ENCODE data around the gene TAF4. TPM values are rescaled to one million over a fixed set of nuclear protein-coding genes. Genes with fewer than 3 reads are reported as not detected.
A peak's percentile ranks its signal among the peaks of the same experiment; 100 is the strongest.

Gene TAF4
- total and polyA plus RNA-seq, 2 of the 13 experiments (the other 11 are each of a cell fraction or from before 2014, with no cell fraction given) = 5.9 to 12.0 TPM

DNA sequence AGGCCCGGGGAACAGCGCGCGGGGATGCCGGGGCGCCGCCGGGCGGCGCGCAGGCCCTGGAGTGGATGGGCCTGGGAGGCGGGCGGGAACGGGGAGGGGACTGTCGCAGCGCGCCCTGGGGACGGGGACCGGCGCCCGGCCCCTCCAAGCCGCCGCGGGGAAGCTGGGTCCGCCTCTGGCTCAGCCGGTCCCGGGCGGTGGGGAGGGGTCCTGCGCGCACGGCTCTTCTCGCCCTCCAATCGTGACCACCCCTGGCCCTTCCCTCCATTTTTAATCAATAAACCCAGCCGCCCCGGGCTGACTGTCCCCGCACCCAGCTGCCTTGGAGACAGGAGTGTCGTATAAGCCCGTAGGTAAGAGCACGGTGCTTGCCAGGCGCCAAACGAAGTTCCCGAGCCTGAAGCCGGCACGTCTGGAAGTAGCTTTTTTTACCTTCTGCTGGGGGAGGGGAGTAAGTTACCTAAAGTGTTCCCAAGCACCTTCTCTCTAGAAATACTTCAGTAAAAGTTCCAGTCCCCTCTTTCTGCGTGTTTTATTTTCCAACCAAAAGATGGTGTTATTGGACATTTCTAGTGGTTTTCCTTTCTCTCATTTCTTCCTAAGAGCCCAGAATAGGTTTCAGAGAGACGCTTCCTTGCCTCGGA lies 780 bp upstream of the TAF4 start (continued):
- TF ChIP-seq EED (CRISPR knock-in tag; IDR thresholded peaks at IDR 0.05) (no peak), ZKSCAN8 (CRISPR knock-in tag; IDR thresholded peaks at IDR 0.05; ENCODE audit: borderline replicate concordance) (no peak), ATRX (CRISPR knock-in tag; IDR thresholded peaks at IDR 0.05; ENCODE audit: borderline replicate concordance) (no peak), ATF1 (CRISPR knock-in tag; IDR thresholded peaks at IDR 0.05) (no peak), NFYB (CRISPR knock-in tag; IDR thresholded peaks at IDR 0.05) (no peak), PHF8 (CRISPR knock-in tag; IDR thresholded peaks at IDR 0.05) (peak; percentile 46), PRPF4 (IDR thresholded peaks at IDR 0.05; ENCODE audit: low read depth, low read length, poor library complexity, severe bottlenecking) (no peak), CHD2 (IDR thresholded peaks at IDR 0.05; ENCODE audit: low read depth, low read length) (0 out of 2 replicates have a peak, but pooled peaks have one; percentile 17), ZNF709 (CRISPR knock-in tag; IDR thresholded peaks at IDR 0.05) (no peak; the same call in 1 of the 2 replicates), ZNF546 (CRISPR knock-in tag; conservative IDR thresholded peaks at IDR 0.05) (no peak), NR2F1 (CRISPR knock-in tag; IDR thresholded peaks at IDR 0.05) (no peak), ZNF678 (CRISPR knock-in tag; IDR thresholded peaks at IDR 0.05) (no peak), MAFG (CRISPR knock-in tag; IDR thresholded peaks at IDR 0.05) (no peak), ZNF225 (CRISPR knock-in tag; IDR thresholded peaks at IDR 0.05) (0 out of 2 replicates have a peak, but pooled peaks have one; percentile 81), ZFAT (CRISPR knock-in tag; conservative IDR thresholded peaks at IDR 0.05) (no peak), RXRB (CRISPR knock-in tag; IDR thresholded peaks at IDR 0.05; ENCODE audit: borderline replicate concordance) (no peak), ZSCAN29 (CRISPR knock-in tag; conservative IDR thresholded peaks at IDR 0.05) (no peak)
- TF ChIP-seq, protein P1, sequence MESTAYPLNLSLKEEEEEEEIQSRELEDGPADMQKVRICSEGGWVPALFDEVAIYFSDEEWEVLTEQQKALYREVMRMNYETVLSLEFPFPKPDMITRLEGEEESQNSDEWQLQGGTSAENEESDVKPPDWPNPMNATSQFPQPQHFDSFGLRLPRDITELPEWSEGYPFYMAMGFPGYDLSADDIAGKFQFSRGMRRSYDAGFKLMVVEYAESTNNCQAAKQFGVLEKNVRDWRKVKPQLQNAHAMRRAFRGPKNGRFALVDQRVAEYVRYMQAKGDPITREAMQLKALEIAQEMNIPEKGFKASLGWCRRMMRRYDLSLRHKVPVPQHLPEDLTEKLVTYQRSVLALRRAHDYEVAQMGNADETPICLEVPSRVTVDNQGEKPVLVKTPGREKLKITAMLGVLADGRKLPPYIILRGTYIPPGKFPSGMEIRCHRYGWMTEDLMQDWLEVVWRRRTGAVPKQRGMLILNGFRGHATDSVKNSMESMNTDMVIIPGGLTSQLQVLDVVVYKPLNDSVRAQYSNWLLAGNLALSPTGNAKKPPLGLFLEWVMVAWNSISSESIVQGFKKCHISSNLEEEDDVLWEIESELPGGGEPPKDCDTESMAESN (CRISPR knock-in tag; conservative IDR thresholded peaks at IDR 0.05) = peak; percentile 37; the same call in 1 of the 2 replicates
- TF ChIP-seq, protein P2, sequence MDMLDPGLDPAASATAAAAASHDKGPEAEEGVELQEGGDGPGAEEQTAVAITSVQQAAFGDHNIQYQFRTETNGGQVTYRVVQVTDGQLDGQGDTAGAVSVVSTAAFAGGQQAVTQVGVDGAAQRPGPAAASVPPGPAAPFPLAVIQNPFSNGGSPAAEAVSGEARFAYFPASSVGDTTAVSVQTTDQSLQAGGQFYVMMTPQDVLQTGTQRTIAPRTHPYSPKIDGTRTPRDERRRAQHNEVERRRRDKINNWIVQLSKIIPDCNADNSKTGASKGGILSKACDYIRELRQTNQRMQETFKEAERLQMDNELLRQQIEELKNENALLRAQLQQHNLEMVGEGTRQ (IDR thresholded peaks at IDR 0.05; ENCODE audit: low read depth, low read length) = no peak
- TF ChIP-seq, protein P2 (CRISPR knock-in tag; IDR thresholded peaks at IDR 0.05; ENCODE audit: borderline replicate concordance) = no peak
- TF ChIP-seq, protein P3, sequence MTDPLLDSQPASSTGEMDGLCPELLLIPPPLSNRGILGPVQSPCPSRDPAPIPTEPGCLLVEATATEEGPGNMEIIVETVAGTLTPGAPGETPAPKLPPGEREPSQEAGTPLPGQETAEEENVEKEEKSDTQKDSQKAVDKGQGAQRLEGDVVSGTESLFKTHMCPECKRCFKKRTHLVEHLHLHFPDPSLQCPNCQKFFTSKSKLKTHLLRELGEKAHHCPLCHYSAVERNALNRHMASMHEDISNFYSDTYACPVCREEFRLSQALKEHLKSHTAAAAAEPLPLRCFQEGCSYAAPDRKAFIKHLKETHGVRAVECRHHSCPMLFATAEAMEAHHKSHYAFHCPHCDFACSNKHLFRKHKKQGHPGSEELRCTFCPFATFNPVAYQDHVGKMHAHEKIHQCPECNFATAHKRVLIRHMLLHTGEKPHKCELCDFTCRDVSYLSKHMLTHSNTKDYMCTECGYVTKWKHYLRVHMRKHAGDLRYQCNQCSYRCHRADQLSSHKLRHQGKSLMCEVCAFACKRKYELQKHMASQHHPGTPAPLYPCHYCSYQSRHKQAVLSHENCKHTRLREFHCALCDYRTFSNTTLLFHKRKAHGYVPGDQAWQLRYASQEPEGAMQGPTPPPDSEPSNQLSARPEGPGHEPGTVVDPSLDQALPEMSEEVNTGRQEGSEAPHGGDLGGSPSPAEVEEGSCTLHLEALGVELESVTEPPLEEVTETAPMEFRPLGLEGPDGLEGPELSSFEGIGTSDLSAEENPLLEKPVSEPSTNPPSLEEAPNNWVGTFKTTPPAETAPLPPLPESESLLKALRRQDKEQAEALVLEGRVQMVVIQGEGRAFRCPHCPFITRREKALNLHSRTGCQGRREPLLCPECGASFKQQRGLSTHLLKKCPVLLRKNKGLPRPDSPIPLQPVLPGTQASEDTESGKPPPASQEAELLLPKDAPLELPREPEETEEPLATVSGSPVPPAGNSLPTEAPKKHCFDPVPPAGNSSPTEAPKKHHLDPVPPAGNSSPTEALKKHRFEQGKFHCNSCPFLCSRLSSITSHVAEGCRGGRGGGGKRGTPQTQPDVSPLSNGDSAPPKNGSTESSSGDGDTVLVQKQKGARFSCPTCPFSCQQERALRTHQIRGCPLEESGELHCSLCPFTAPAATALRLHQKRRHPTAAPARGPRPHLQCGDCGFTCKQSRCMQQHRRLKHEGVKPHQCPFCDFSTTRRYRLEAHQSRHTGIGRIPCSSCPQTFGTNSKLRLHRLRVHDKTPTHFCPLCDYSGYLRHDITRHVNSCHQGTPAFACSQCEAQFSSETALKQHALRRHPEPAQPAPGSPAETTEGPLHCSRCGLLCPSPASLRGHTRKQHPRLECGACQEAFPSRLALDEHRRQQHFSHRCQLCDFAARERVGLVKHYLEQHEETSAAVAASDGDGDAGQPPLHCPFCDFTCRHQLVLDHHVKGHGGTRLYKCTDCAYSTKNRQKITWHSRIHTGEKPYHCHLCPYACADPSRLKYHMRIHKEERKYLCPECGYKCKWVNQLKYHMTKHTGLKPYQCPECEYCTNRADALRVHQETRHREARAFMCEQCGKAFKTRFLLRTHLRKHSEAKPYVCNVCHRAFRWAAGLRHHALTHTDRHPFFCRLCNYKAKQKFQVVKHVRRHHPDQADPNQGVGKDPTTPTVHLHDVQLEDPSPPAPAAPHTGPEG (CRISPR knock-in tag; IDR thresholded peaks at IDR 0.05) = peak; percentile 24

All from HepG2 (cell line).